ENCODE measurements around the gene RASD2. TPM values are rescaled to one million over a fixed set of nuclear protein-coding genes. Genes with fewer than 3 reads are reported as not detected.

RASD2 gene
- total RNA-seq, 1 experiment from 2014 or later = 2.4 TPM

DNA sequence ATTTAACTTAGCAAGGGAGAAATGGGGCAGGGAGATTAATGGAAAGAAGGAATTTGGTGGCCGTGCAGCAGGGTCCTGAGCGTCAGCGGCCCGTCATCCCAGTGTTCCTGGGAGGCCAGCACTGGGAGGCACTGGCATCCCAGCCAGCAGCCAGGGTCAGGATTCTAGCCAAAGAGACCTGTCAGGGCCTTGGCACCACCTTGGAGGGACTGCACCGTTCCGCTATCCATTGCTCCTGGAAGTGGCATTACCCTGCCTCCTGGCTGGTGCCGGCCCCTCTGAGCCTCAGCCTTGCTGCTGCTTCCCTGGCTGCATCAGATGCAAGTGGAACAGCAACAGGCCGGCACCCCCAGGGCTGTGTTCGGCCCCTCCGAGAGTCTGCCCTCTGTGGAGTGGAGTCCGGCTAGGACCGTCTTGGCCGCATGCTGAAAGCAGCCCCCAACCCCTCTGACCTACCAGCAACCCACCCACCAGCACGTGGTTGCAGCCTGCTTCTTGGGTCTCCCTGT lies 30.1 kb downstream of the RASD2 start:
- Histone ChIP-seq H3K79me2 (ENCODE audit: insufficient read depth, low read length) (no peaks in the 10 kb centered on the region), H3K4me2 (ENCODE audit: low read length) (no peak overlapping the region), H3K9me3 (ENCODE audit: control insufficient read depth in 1 of 2, insufficient read depth in 1 of 2, low read depth in 1 of 2, low read length in 2 of 2) (no peaks in the 10 kb centered on the region), H3K9me2 (ENCODE audit: insufficient read depth) (no peaks in the 10 kb centered on the region), H3K36me3 (ENCODE audit: control insufficient read depth in 1 of 2, insufficient read depth in 2 of 2, low read length in 2 of 2) (no peaks in the 10 kb centered on the region), H3K27ac (ENCODE audit: low read depth, low read length) (no peak overlapping the region), H3K27me3 (ENCODE audit: insufficient read depth, low read length) (no peaks in the 10 kb centered on the region), H3K9ac (ENCODE audit: low read length) (no peak overlapping the region), H3K4me1 (ENCODE audit: control insufficient read depth in 1 of 2, insufficient read depth in 2 of 2, low read length in 2 of 2) (peaks cover 11 to 17% of the 10 kb centered on the region in 2 experiments), H2AFZ (ENCODE audit: low read depth, low read length, poor library complexity, severe bottlenecking) (no peak overlapping the region), H3K4me3 (replicated peaks in 1 of 2; ENCODE audit: low read depth in 1 of 2, low read length in 2 of 2) (no peak overlapping the region), H4K20me1 (ENCODE audit: insufficient read depth) (no peaks in the 10 kb centered on the region)
- ChIA-PET RAD21 (ENCODE audit: low non-redundant PET in 1 of 2, low total read pairs in 2 of 2, uncharacterized antibody in 2 of 2, unreplicated experiment in 2 of 2) (no interaction called here), CTCF (no interaction called here), POLR2A (no interaction called here)
- intact Hi-C loops (cut with micrococcal nuclease) = no loop called here
- no peak for TF ChIP-seq RAD21 (IDR thresholded peaks at IDR 0.05; ENCODE audit: low read depth)
- BruUV-seq (replicated peaks) = no TSS peak
- no peak for ATAC-seq
- DNase-seq (ENCODE audit: low read depth, low spot score) = no peak

DNA sequence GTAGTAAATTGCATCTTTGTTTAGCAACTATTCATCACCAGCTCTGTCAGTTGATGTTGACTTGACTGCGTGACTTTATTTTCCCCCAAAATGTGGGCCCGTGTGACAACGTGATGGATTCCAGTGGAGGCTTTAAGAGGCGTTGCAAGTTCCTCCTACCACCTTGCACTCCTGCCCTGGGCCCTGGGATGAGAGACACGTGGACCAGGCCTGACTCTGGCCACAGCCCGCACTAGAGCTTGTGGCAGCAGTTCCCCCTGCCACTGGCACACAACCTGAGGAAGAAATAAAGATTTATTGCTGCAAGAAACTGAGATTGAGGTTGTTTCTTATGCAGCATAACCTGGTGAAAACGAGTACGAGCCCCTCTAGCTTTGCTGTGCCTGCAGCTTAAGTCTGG lies 31.9 kb downstream of the RASD2 start:
- Histone ChIP-seq H3K4me1 (ENCODE audit: control insufficient read depth in 1 of 2, insufficient read depth in 2 of 2, low read length in 2 of 2) (peaks cover 11 to 17% of the 10 kb centered on the region in 2 experiments), H3K9me2 (ENCODE audit: insufficient read depth) (no peaks in the 10 kb centered on the region), H3K27me3 (ENCODE audit: insufficient read depth, low read length) (no peaks in the 10 kb centered on the region), H3K9me3 (ENCODE audit: control insufficient read depth in 1 of 2, insufficient read depth in 1 of 2, low read depth in 1 of 2, low read length in 2 of 2) (no peaks in the 10 kb centered on the region), H3K36me3 (ENCODE audit: control insufficient read depth in 1 of 2, insufficient read depth in 2 of 2, low read length in 2 of 2) (no peaks in the 10 kb centered on the region), H3K4me2 (ENCODE audit: low read length) (no peak overlapping the region), H3K27ac (ENCODE audit: low read depth, low read length) (no peak overlapping the region), H2AFZ (ENCODE audit: low read depth, low read length, poor library complexity, severe bottlenecking) (no peak overlapping the region), H3K9ac (ENCODE audit: low read length) (no peak overlapping the region), H4K20me1 (ENCODE audit: insufficient read depth) (no peaks in the 10 kb centered on the region), H3K79me2 (ENCODE audit: insufficient read depth, low read length) (no peaks in the 10 kb centered on the region), H3K4me3 (replicated peaks in 1 of 2; ENCODE audit: low read depth in 1 of 2, low read length in 2 of 2) (no peak overlapping the region)
- no peak for DNase-seq (ENCODE audit: low read depth, low spot score)
- BruUV-seq (replicated peaks) = no TSS peak
- no peak for ATAC-seq
- intact Hi-C loops (cut with micrococcal nuclease) = no loop called here
- ChIA-PET POLR2A (no interaction called here), RAD21 (ENCODE audit: low non-redundant PET in 1 of 2, low total read pairs in 2 of 2, uncharacterized antibody in 2 of 2, unreplicated experiment in 2 of 2) (no interaction called here), CTCF (no interaction called here)
- TF ChIP-seq RAD21 (IDR thresholded peaks at IDR 0.05; ENCODE audit: low read depth) (no peak), EZH2phosphoT487 (IDR thresholded peaks at IDR 0.05; ENCODE audit: borderline replicate concordance) (no peak), CBX3 (IDR thresholded peaks at IDR 0.05; ENCODE audit: low read depth) (no peak), ZNF274 (IDR thresholded peaks at IDR 0.05; ENCODE audit: low read depth, low read length) (no peak), POLR2A (IDR thresholded peaks at IDR 0.05; ENCODE audit: borderline replicate concordance, extremely low read depth, insufficient read depth, insufficient read length) (no peak), EGR1 (IDR thresholded peaks at IDR 0.05; ENCODE audit: low read depth) (no peak), TCF7L2 (IDR thresholded peaks at IDR 0.05; ENCODE audit: borderline replicate concordance, extremely low read depth, insufficient read depth, insufficient read length) (no peak), CEBPB (IDR thresholded peaks at IDR 0.05; ENCODE audit: low read depth) (no peak), SP1 (IDR thresholded peaks at IDR 0.05; ENCODE audit: low read depth) (no peak), POLR2AphosphoS5 (IDR thresholded peaks at IDR 0.05; ENCODE audit: low read depth, low read length) (no peak)
- TF ChIP-seq, protein P1, sequence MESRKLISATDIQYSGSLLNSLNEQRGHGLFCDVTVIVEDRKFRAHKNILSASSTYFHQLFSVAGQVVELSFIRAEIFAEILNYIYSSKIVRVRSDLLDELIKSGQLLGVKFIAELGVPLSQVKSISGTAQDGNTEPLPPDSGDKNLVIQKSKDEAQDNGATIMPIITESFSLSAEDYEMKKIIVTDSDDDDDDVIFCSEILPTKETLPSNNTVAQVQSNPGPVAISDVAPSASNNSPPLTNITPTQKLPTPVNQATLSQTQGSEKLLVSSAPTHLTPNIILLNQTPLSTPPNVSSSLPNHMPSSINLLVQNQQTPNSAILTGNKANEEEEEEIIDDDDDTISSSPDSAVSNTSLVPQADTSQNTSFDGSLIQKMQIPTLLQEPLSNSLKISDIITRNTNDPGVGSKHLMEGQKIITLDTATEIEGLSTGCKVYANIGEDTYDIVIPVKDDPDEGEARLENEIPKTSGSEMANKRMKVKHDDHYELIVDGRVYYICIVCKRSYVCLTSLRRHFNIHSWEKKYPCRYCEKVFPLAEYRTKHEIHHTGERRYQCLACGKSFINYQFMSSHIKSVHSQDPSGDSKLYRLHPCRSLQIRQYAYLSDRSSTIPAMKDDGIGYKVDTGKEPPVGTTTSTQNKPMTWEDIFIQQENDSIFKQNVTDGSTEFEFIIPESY (IDR thresholded peaks at IDR 0.05; ENCODE audit: extremely low read depth, insufficient replicate concordance, low read length) = no peak
- TF ChIP-seq, protein P2, sequence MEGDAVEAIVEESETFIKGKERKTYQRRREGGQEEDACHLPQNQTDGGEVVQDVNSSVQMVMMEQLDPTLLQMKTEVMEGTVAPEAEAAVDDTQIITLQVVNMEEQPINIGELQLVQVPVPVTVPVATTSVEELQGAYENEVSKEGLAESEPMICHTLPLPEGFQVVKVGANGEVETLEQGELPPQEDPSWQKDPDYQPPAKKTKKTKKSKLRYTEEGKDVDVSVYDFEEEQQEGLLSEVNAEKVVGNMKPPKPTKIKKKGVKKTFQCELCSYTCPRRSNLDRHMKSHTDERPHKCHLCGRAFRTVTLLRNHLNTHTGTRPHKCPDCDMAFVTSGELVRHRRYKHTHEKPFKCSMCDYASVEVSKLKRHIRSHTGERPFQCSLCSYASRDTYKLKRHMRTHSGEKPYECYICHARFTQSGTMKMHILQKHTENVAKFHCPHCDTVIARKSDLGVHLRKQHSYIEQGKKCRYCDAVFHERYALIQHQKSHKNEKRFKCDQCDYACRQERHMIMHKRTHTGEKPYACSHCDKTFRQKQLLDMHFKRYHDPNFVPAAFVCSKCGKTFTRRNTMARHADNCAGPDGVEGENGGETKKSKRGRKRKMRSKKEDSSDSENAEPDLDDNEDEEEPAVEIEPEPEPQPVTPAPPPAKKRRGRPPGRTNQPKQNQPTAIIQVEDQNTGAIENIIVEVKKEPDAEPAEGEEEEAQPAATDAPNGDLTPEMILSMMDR (IDR thresholded peaks at IDR 0.05 in 2 of 3, conservative IDR thresholded peaks at IDR 0.05 in 1 of 3; ENCODE audit: borderline replicate concordance in 1 of 3, insufficient read depth in 1 of 3, low read depth in 2 of 3, low read length in 2 of 3) = no peak
- TF ChIP-seq, protein P3, sequence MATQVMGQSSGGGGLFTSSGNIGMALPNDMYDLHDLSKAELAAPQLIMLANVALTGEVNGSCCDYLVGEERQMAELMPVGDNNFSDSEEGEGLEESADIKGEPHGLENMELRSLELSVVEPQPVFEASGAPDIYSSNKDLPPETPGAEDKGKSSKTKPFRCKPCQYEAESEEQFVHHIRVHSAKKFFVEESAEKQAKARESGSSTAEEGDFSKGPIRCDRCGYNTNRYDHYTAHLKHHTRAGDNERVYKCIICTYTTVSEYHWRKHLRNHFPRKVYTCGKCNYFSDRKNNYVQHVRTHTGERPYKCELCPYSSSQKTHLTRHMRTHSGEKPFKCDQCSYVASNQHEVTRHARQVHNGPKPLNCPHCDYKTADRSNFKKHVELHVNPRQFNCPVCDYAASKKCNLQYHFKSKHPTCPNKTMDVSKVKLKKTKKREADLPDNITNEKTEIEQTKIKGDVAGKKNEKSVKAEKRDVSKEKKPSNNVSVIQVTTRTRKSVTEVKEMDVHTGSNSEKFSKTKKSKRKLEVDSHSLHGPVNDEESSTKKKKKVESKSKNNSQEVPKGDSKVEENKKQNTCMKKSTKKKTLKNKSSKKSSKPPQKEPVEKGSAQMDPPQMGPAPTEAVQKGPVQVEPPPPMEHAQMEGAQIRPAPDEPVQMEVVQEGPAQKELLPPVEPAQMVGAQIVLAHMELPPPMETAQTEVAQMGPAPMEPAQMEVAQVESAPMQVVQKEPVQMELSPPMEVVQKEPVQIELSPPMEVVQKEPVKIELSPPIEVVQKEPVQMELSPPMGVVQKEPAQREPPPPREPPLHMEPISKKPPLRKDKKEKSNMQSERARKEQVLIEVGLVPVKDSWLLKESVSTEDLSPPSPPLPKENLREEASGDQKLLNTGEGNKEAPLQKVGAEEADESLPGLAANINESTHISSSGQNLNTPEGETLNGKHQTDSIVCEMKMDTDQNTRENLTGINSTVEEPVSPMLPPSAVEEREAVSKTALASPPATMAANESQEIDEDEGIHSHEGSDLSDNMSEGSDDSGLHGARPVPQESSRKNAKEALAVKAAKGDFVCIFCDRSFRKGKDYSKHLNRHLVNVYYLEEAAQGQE (IDR thresholded peaks at IDR 0.05; ENCODE audit: low read depth) = no peak

All from HCT116 (cell line).